Vagina (tissue), 2 donors: ENCODE results near the gene NF2. TPM values are rescaled to one million over a fixed set of nuclear protein-coding genes. Genes with fewer than 3 reads are reported as not detected.

ENCODE experiments used
- DNase-seq, 2 donors: peaks; one replicate each; pipeline ENCODE4 v3.0.0-alpha.2; 2017; ENCODE audit errors: extremely low spot score in 2 of 2
- H3K27ac ChIP-seq: fragments of 200-600 bp; sonication (generic); one replicate; pipeline ENCODE4 v1.5.1; 2019
- H3K27me3 ChIP-seq: fragments of 200-600 bp; sonication (generic); one replicate; pipeline ENCODE4 v1.5.1; 2019
- H3K36me3 ChIP-seq, 2 donors: fragments of 200-600 bp; sonication (generic); one replicate each; pipeline ENCODE4 v1.5.1; 2017 to 2019
- H3K4me1 ChIP-seq: fragments of 200-600 bp; sonication (generic); one replicate; pipeline ENCODE4 v1.5.1; 2019
- H3K4me3 ChIP-seq, 2 donors: fragments of 200-600 bp; sonication (generic); 1 replicate in 1 of 2; 2 replicates in 1 of 2; pipeline ENCODE4 v1.5.1; 2016 to 2019
- H3K9me3 ChIP-seq: fragments of 200-600 bp; sonication (generic); one replicate; pipeline ENCODE4 v1.5.1; 2019
- CTCF ChIP-seq, 3 experiments: fragments of 450-650 bp in 2 of 3; fragments of 200-600 bp in 1 of 3; sonication (generic) in 1 of 3; IDR thresholded peaks; one replicate each; pipeline ENCODE4 v1.5.1; 2017 to 2019; ENCODE audit warnings: antibody characterized with exemption in 3 of 3, mild to moderate bottlenecking in 2 of 3, moderate library complexity in 2 of 3
- POLR2A ChIP-seq, 2 donors: fragments of 450-650 bp; IDR thresholded peaks; one replicate each; pipeline ENCODE4 v1.6.1; 2017; ENCODE audit warnings: antibody characterized with exemption in 2 of 2, mild to moderate bottlenecking in 2 of 2, moderate library complexity in 2 of 2
- POLR2AphosphoS5 ChIP-seq, 2 donors: sonication (generic); formaldehyde crosslinking; IDR thresholded peaks; one replicate each; pipeline ENCODE4 v1.9.0; 2017; ENCODE audit warnings: antibody characterized with exemption in 2 of 2, mild to moderate bottlenecking in 2 of 2, low read depth in 1 of 2; ENCODE audit not compliant: insufficient read depth in 1 of 2
- intact Hi-C: fragments of 100-400 bp; cut with DNase I; formaldehyde crosslinking; loops from one replicate; pipeline ENCODE4 v1.15.1; 2023
- total RNA-seq: library from RNA; depleted of rRNA; stranded (reverse); fragments of >200 nt; gene quantifications from one replicate; pipeline ENCODE4 v1.2.3, GENCODE V29; 2016

The NF2 gene
- total RNA-seq, 1 donor from 2014 or later: 15.7 TPM

- intact Hi-C loops: no loop called here
- Histone ChIP-seq H3K4me1 (peaks cover 29% of the 10 kb centered on the region), H3K27ac (no peak overlapping the region), H3K27me3 (no peaks in the 10 kb centered on the region), H3K36me3 (no peaks in the 10 kb centered on the region), H3K4me3 (no peak overlapping the region), H3K9me3 (no peaks in the 10 kb centered on the region)
- no peak for TF ChIP-seq CTCF (IDR thresholded peaks at IDR 0.05)
- TF ChIP-seq POLR2AphosphoS5 (IDR thresholded peaks at IDR 0.05; ENCODE audit: insufficient read depth in 1 of 2, low read depth in 1 of 2): no peak
- TF ChIP-seq POLR2A (IDR thresholded peaks at IDR 0.05): no peak
- no peak for DNase-seq
These were observed 96.9 kb downstream of the NF2 start for GRCh38 chr22:29700206-29700899.

- Histone ChIP-seq H3K4me1 (peaks cover 26% of the 10 kb centered on the region), H3K9me3 (no peaks in the 10 kb centered on the region), H3K4me3 (no peak overlapping the region), H3K36me3 (no peaks in the 10 kb centered on the region), H3K27ac (no peak overlapping the region), H3K27me3 (no peaks in the 10 kb centered on the region)
- TF ChIP-seq CTCF (IDR thresholded peaks at IDR 0.05): no peak
- no peak for TF ChIP-seq POLR2A (IDR thresholded peaks at IDR 0.05)
- no peak for TF ChIP-seq POLR2AphosphoS5 (IDR thresholded peaks at IDR 0.05; ENCODE audit: insufficient read depth in 1 of 2, low read depth in 1 of 2)
- no peak for DNase-seq
- intact Hi-C loops: no loop called here
These were observed 97.4 kb downstream of the NF2 start for GRCh38 chr22:29700900-29701154.

- no peak for DNase-seq
- no peak overlapping the region for H3K4me3 ChIP-seq
- no peak for TF ChIP-seq CTCF (IDR thresholded peaks at IDR 0.05)
- no peak for TF ChIP-seq POLR2A (IDR thresholded peaks at IDR 0.05)
- no peak for TF ChIP-seq POLR2AphosphoS5 (IDR thresholded peaks at IDR 0.05; ENCODE audit: insufficient read depth in 1 of 2, low read depth in 1 of 2)
- H3K4me1 ChIP-seq: peaks cover 26% of the 10 kb centered on the region
- no peaks in the 10 kb centered on the region for H3K27me3 ChIP-seq
- no peaks in the 10 kb centered on the region for H3K9me3 ChIP-seq
- intact Hi-C loops: no loop called here
- H3K36me3 ChIP-seq: no peaks in the 10 kb centered on the region
- H3K27ac ChIP-seq: no peak overlapping the region
These were observed 97.9 kb downstream of the NF2 start for GRCh38 chr22:29701155-29701999.

- Histone ChIP-seq H3K27me3 (no peaks in the 10 kb centered on the region), H3K4me1 (peaks cover 26% of the 10 kb centered on the region)
- intact Hi-C loops: no loop called here
These were observed 98.8 kb downstream of the NF2 start for GRCh38 chr22:29702000-29702930.

More at GRCh38 chr22:29702000-29702930, 98.8 kb downstream of the NF2 start:
- Histone ChIP-seq H3K4me3 (no peak overlapping the region), H3K27ac (no peak overlapping the region), H3K36me3 (no peaks in the 10 kb centered on the region), H3K9me3 (no peaks in the 10 kb centered on the region)
- DNase-seq: no peak
- TF ChIP-seq POLR2A (IDR thresholded peaks at IDR 0.05): no peak
- TF ChIP-seq POLR2AphosphoS5 (IDR thresholded peaks at IDR 0.05; ENCODE audit: insufficient read depth in 1 of 2, low read depth in 1 of 2): no peak
- no peak for TF ChIP-seq CTCF (IDR thresholded peaks at IDR 0.05)
